ENCODE data around the gene BTNL9. TPM values are rescaled to one million over a fixed set of nuclear protein-coding genes. Genes with fewer than 3 reads are reported as not detected.

BTNL9 gene
- total RNA-seq, 2 experiments from 2014 or later, result not detected

DNA sequence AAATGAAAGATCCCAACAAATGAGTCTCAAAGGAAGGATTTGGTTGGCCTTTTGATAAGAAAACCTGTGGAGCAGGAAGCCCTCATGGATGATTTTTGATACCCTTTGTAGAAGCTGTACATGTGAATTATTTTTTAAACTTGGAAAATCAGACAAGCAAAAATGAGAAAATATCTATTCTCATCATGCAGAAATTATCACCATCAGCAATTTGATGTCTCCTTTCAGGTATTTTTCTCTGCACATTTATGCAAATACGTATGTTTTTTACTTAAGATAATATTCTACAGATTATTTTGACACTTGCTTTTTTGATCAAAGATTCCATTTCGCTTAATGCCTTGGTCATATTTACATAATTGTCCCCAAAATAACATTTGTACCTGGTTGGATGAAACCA, 7.2 kb downstream of the BTNL9 start:
- POLR2A ChIA-PET, result no interaction called here
- peaks cover 30% of the 10 kb centered on the region for H3K27me3 Mint-ChIP-seq
- no peak overlapping the region for H3K27ac Mint-ChIP-seq
- no peaks in the 10 kb centered on the region for H3K36me3 Mint-ChIP-seq
- peaks cover 3% of the 10 kb centered on the region for H3K9me3 Mint-ChIP-seq
- peaks cover 4% of the 10 kb centered on the region for H3K4me1 Mint-ChIP-seq
- DNase-seq, result no peak
- ATAC-seq (ENCODE audit: low read depth), result no peak
- no peak overlapping the region for H3K4me3 Mint-ChIP-seq

DNA sequence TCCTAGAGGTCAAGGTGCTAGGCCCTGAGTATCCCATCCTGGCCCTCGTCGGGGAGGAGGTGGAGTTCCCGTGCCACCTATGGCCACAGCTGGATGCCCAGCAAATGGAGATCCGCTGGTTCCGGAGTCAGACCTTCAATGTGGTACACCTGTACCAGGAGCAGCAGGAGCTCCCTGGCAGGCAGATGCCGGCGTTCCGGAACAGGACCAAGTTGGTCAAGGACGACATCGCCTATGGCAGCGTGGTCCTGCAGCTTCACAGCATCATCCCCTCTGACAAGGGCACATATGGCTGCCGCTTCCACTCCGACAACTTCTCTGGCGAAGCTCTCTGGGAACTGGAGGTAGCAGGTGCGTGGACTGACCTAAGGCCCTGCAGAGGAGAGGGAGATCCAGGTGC, 7.9 kb downstream of the BTNL9 start:
- no peak overlapping the region for H3K4me3 Mint-ChIP-seq
- POLR2A ChIA-PET, result no interaction called here
- peaks cover 33% of the 10 kb centered on the region for H3K27me3 Mint-ChIP-seq
- H3K27ac Mint-ChIP-seq, result no peak overlapping the region
- peaks cover 3% of the 10 kb centered on the region for H3K9me3 Mint-ChIP-seq
- peaks cover 5% of the 10 kb centered on the region for H3K4me1 Mint-ChIP-seq
- no peaks in the 10 kb centered on the region for H3K36me3 Mint-ChIP-seq
- no peak for DNase-seq
- ATAC-seq (ENCODE audit: low read depth), result no peak

DNA sequence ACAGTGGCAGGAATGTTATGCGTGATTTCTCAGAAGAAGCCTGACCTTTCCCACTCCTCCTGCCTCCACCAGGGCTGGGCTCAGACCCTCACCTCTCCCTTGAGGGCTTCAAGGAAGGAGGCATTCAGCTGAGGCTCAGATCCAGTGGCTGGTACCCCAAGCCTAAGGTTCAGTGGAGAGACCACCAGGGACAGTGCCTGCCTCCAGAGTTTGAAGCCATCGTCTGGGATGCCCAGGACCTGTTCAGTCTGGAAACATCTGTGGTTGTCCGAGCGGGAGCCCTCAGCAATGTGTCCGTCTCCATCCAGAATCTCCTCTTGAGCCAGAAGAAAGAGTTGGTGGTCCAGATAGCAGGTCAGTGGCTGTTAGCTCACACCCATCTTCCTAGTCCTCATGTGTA, 9.9 kb downstream of the BTNL9 start:
- H3K27ac Mint-ChIP-seq, result no peak overlapping the region
- peaks cover 50% of the 10 kb centered on the region for H3K27me3 Mint-ChIP-seq
- peaks cover 3% of the 10 kb centered on the region for H3K9me3 Mint-ChIP-seq
- POLR2A ChIA-PET, result no interaction called here
- no peak overlapping the region for H3K4me3 Mint-ChIP-seq
- no peak for DNase-seq
- no peaks in the 10 kb centered on the region for H3K36me3 Mint-ChIP-seq
- H3K4me1 Mint-ChIP-seq, result peaks cover 12% of the 10 kb centered on the region
- ATAC-seq (ENCODE audit: low read depth), result no peak

DNA sequence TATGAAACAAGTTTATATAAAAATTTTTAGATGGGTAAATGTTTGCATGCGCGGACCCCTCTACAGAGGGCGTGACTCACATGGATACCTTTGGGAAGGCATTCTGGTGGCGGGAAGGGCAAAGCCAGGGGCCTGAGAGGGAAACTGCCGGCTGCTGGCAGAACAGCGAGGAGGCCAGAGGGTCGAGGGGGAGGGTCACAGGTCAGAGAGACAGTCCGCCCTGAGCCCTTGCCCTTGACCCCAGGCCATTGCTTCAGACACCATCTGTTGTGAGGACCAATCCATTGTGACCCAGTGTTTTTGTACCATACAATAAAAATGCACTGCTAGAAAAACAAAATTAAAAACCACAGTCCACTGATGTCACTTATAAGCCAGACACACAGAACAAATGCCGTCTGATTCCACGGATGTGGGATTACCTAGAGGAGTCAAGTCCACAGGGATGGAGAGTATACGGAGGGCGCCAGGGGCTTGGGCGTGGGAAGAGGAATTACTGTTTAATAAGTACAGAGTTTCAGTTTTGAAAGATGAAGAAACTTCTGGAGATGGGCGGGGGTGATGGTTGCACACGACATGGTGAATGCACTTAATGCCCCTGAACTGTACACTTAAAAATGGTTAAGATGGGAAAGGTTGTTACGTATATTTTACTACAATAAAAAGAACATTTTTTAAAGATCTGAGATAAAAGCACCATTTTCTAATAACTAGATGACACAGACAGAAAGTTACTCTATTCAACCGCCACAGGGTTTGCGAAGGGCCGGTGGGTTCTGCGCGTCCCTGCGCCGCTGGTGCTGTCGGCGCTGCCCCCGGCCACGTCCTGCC, 12.0 kb downstream of the BTNL9 start:
- Mint-ChIP-seq H3K4me3 (peak overlapping the region; percentile 62), H3K27me3 (peaks cover 70% of the 10 kb centered on the region), H3K9me3 (peaks cover 3% of the 10 kb centered on the region), H3K4me1 (peaks cover 12% of the 10 kb centered on the region), H3K36me3 (no peaks in the 10 kb centered on the region), H3K27ac (peak overlapping the region; percentile 59)
- POLR2A ChIA-PET, result no interaction called here
- DNase-seq, result no peak
- ATAC-seq (ENCODE audit: low read depth), result peak; percentile 11

DNA sequence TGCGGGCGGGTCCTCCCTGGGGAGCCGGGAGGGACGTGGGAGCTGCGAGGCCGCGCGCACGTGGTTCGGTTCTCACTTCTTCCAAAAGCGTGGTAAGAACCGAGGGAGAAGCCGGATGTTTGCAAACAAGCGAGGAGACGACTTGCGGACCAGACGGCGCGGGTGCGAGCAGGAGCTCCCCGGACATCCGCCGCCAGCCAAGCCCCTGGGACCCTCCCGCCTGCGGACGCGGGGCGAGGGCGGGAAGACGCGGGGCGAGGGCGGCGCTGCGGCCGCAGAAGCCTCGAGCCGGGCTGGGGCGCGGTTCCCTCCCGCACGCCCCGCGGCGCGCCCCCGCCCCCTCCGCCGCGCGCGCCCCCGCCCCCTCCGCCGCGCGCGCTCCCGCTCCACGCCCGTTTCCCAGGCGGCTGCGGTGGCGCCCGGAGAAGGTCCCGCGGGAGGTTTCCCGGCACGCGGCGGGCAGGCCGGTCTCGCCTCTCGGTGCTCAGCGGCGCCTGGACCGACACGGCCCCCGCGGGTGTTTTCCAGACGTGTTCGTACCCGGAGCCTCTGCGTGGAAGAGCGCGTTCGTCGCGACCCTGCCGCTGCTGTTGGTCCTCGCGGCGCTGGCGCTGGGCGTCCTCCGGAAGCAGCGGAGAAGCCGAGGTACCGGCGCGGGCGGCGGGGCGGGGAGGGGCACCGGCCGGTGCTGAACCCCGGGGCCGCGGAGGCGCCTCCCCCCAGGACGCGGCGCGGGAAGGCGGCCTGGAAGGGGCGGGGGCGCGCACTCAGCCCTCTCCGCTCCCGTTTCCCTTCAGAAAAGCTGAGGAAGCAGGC, 12.8 kb downstream of the BTNL9 start:
- Mint-ChIP-seq H3K27me3 (peaks cover 76% of the 10 kb centered on the region), H3K9me3 (peaks cover 3% of the 10 kb centered on the region), H3K27ac (no peak overlapping the region), H3K4me3 (peak overlapping the region; percentile 72), H3K36me3 (no peaks in the 10 kb centered on the region), H3K4me1 (peaks cover 12% of the 10 kb centered on the region)
- POLR2A ChIA-PET, result no interaction called here
- ATAC-seq (ENCODE audit: low read depth) (peak; percentile 48), DNase-seq (peak; percentile 60)

DNA sequence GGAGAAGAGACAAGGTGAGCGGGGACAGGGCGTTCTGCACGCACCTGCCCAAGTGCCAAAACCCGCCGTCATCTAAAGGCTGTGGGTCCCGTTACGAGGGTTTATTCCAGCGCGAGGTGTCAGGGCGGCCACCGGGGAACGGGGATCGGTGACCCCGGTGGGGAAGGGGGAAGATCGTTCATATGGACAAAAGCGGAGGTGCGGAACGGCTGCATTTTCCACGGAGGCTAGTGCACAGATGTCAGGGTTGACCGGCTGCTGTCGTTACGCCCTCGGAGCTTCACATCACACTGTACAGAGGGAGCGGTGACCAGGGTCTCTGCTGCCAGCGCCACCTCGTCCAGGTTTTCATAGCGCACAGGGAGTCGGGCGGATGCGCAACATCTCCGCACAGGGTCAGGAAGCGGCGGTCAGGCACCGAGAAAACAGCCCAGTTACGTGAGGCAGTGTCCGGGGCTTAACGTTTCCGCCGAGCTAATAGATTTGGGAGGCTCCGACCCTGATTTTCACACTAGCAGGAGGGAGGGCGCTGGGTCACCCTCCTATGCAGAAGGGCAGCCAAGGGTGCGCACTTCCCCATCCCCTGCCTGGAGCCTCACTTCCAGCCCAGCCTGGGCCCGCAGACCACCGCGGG, 13.5 kb downstream of the BTNL9 start:
- POLR2A ChIA-PET, result no interaction called here
- peak; percentile 42 for DNase-seq
- ATAC-seq (ENCODE audit: low read depth), result peak; percentile 19
- H3K4me1 Mint-ChIP-seq, result peaks cover 12% of the 10 kb centered on the region
- H3K27me3 Mint-ChIP-seq, result peaks cover 83% of the 10 kb centered on the region
- H3K9me3 Mint-ChIP-seq, result peaks cover 3% of the 10 kb centered on the region
- peak overlapping the region; percentile 72 for H3K4me3 Mint-ChIP-seq
- no peak overlapping the region for H3K27ac Mint-ChIP-seq
- H3K36me3 Mint-ChIP-seq, result no peaks in the 10 kb centered on the region

DNA sequence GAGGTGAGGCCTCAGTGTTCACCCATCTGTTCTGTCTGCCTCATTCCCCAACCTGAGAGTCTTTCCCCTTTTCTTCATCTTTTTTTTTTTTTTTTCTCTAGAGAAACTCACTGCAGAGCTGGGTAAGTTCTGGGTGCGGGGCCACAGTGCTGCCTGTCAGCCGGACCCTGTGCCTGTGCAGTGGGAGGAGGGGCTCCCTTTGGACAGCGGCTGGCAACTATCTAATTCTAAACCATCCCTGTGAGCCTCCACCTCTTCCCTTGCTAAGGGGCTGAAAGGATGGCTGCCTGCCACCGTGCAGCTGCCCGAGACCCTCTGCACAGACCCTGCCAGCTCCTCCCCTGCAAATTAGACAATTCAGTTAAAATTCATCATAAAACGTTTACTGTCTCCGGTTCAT, 14.1 kb downstream of the BTNL9 start:
- H3K9me3 Mint-ChIP-seq, result peaks cover 3% of the 10 kb centered on the region
- POLR2A ChIA-PET, result no interaction called here
- peaks cover 12% of the 10 kb centered on the region for H3K4me1 Mint-ChIP-seq
- ATAC-seq (ENCODE audit: low read depth), result no peak
- peaks cover 88% of the 10 kb centered on the region for H3K27me3 Mint-ChIP-seq
- no peak overlapping the region for H3K27ac Mint-ChIP-seq
- peak overlapping the region; percentile 72 for H3K4me3 Mint-ChIP-seq
- H3K36me3 Mint-ChIP-seq, result no peaks in the 10 kb centered on the region
- DNase-seq, result no peak

DNA sequence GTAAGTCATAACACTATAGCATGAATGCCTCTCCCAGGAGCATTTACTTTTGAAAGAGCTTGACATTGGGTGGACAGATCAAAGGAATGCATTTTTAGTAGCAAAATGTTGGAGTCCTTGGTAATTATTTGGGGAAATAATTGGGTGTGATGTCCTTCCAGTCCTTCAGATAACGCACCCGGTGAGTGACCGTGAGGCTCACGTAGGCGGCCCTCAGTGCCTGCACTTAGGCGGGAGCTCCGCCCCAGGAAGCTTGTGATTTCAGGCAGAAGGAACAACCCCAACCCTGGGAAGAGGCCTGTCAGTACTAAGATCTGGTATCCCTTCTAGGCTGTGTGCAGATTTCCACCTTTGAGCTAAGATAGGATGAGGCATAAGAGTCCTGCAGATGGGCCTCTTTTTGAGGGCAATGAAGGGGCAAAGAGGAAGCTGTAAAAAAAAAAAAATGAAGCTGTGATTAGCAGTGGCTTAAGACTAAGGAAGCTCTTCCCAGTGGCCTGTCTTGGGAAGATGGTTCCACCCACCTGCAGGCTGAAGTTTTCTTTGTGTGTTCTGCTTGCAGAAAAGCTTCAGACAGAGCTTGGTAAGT, 14.9 kb downstream of the BTNL9 start:
- peaks cover 12% of the 10 kb centered on the region for H3K4me1 Mint-ChIP-seq
- no peaks in the 10 kb centered on the region for H3K36me3 Mint-ChIP-seq
- DNase-seq (no peak), ATAC-seq (ENCODE audit: low read depth) (no peak)
- POLR2A ChIA-PET, result no interaction called here
- peaks cover 3% of the 10 kb centered on the region for H3K9me3 Mint-ChIP-seq
- H3K27me3 Mint-ChIP-seq, result peaks cover 89% of the 10 kb centered on the region
- no peak overlapping the region for H3K27ac Mint-ChIP-seq
- H3K4me3 Mint-ChIP-seq, result no peak overlapping the region

DNA sequence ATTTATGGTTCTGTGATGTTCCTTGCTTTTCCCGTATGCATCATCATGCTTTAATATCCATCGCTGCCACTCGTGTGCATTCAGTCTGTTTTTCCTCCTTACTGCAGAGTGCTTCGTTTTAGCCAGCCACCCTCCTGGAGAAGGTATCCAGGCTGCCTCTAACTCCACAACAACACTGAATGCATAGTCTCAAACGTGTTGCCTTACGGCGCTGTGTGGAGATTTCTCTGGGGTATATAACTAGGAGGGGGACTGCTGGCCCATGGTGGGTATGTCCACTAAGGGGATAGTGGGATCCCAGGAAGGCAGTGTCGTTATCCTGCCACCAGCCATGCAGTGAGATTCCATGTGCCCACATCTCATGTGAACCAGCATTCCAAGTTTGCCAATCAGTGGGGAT, 16.4 kb downstream of the BTNL9 start:
- ATAC-seq (ENCODE audit: low read depth) (no peak), DNase-seq (no peak)
- Mint-ChIP-seq H3K4me3 (no peak overlapping the region), H3K27ac (no peak overlapping the region), H3K27me3 (peaks cover 89% of the 10 kb centered on the region), H3K4me1 (peaks cover 12% of the 10 kb centered on the region), H3K9me3 (peaks cover 3% of the 10 kb centered on the region), H3K36me3 (no peaks in the 10 kb centered on the region)
- POLR2A ChIA-PET, result no interaction called here

DNA sequence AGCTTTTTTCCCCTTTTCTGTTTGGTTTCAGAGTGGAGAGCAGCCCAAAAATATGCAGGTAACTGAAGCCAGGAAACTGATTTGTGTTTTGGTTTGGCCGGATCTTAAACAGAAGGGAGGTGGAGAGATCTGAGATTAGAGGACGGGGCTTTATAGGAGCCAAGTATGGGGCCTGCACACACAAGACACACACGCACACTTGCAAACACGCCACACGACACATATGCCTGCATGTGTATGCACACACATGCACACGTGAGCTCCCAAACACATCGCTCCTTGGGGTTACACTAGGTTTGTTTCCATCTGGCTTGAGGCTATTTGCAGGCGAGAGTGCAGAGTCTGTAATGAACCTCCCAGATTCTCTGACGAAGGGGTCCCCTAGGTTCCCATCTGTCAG, 18.3 kb downstream of the BTNL9 start:
- Mint-ChIP-seq H3K27ac (no peak overlapping the region), H3K4me3 (no peak overlapping the region), H3K27me3 (peaks cover 94% of the 10 kb centered on the region), H3K9me3 (no peaks in the 10 kb centered on the region), H3K4me1 (peaks cover 7% of the 10 kb centered on the region), H3K36me3 (no peaks in the 10 kb centered on the region)
- POLR2A ChIA-PET, result no interaction called here
- ATAC-seq (ENCODE audit: low read depth) (no peak), DNase-seq (no peak)

DNA sequence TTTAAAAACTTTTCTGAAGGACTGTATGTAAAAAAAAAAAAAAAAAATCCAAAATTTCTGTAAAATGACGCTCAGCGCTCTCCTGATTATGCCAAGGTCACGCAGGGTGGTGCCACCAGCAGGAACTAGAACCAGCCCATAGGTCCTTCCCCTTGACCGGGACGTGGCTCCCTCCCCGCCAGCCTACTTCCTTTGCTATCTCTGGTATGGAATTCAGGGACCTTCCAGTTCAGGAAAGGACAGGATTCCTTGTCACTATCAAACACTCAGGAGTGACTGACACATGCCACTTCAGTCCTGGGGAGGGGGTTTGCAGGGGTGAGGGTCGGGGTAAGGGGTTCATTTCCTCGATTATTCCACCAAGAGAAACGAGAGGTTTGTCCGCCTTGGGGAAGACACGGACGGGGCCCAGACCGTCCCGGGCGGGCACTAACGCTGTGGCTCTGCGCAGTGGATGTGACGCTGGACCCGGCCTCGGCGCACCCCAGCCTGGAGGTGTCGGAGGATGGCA, 18.8 kb downstream of the BTNL9 start:
- H3K9me3 Mint-ChIP-seq, result no peaks in the 10 kb centered on the region
- no peak overlapping the region for H3K4me3 Mint-ChIP-seq
- H3K27ac Mint-ChIP-seq, result no peak overlapping the region
- H3K27me3 Mint-ChIP-seq, result peaks cover 89% of the 10 kb centered on the region
- POLR2A ChIA-PET, result no interaction called here
- H3K4me1 Mint-ChIP-seq, result peaks cover 4% of the 10 kb centered on the region
- ATAC-seq (ENCODE audit: low read depth), result no peak
- no peaks in the 10 kb centered on the region for H3K36me3 Mint-ChIP-seq
- DNase-seq, result no peak

DNA sequence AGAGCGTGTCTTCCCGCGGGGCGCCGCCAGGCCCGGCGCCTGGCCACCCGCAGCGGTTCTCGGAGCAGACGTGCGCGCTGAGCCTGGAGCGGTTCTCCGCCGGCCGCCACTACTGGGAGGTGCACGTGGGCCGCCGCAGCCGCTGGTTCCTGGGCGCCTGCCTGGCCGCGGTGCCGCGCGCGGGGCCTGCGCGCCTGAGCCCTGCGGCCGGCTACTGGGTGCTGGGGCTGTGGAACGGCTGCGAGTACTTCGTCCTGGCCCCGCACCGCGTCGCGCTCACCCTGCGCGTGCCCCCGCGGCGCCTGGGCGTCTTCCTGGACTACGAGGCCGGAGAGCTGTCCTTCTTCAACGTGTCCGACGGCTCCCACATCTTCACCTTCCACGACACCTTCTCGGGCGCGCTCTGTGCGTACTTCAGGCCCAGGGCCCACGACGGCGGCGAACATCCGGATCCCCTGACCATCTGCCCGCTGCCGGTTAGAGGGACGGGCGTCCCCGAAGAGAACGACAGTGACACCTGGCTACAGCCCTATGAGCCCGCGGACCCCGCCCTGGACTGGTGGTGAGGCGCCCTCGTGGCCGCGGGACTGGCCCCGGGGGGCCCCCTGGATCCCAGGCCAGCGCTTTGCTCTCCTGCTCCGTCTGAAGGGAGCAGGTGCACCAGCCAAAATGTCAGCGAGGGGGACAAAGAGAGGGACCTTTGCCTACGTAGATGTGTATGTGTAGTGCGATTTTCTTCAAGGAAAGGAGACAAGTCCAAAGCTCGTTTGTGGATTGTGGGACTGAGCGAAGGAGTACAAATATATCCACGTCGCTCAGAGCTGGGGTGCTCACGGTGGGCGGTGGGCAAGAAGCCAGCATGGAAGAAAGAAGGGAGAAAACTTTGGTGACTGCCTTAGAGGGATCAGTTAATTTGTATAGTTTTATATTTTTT, 19.5 kb downstream of the BTNL9 start:
- ATAC-seq (ENCODE audit: low read depth), result no peak
- Mint-ChIP-seq H3K4me1 (no peaks in the 10 kb centered on the region), H3K9me3 (no peaks in the 10 kb centered on the region), H3K27ac (no peak overlapping the region), H3K4me3 (no peak overlapping the region), H3K27me3 (peaks cover 84% of the 10 kb centered on the region), H3K36me3 (no peaks in the 10 kb centered on the region)
- DNase-seq, result no peak
- POLR2A ChIA-PET, result no interaction called here
